WTC11 (cell line): ENCODE data around the gene HES5. TPM values are rescaled to one million over a fixed set of nuclear protein-coding genes. Genes with fewer than 3 reads are reported as not detected.

ENCODE experiments used
- ATAC-seq: fragments of 200-7000 bp; cut with Tn5 transposase; 2 replicates; pipeline ENCODE4 v1.10.0; 2021; ENCODE audit warnings: mild to moderate bottlenecking, moderate library complexity
- CTCF ChIA-PET: fragments of 300-600 bp; sonication (Branson Sonifier 250); formaldehyde crosslinking; loops from one replicate; lab custom pipeline; 2021; ENCODE audit warnings: antibody characterized with exemption; lab: Charles Lee
- POLR2A ChIA-PET: fragments of 350-600 bp; sonication (Branson Sonifier 250); formaldehyde crosslinking; loops from one replicate; lab custom pipeline; 2021; ENCODE audit warnings: antibody characterized with exemption; lab: Charles Lee
- DNase-seq: peaks from one replicate; pipeline ENCODE4 v3.0.0; 2021; ENCODE audit warnings: low spot score
- H3K27ac Mint-ChIP-seq: 2 replicates; pipeline ENCODE4 v1.8.0; 2021; ENCODE audit warnings: mixed read lengths
- H3K27me3 Mint-ChIP-seq: 2 replicates; pipeline ENCODE4 v1.8.0; 2021; ENCODE audit warnings: low read depth, mild to moderate bottlenecking, moderate library complexity, mixed read lengths
- H3K36me3 Mint-ChIP-seq: 2 replicates; pipeline ENCODE4 v1.8.0; 2021; ENCODE audit warnings: mixed read lengths
- H3K4me1 Mint-ChIP-seq: 2 replicates; pipeline ENCODE4 v1.8.0; 2022; ENCODE audit warnings: mixed read lengths
- H3K4me3 Mint-ChIP-seq: 2 replicates; pipeline ENCODE4 v1.8.0; 2021; ENCODE audit warnings: mild to moderate bottlenecking, moderate library complexity, mixed read lengths
- H3K9me3 Mint-ChIP-seq: 2 replicates; pipeline ENCODE4 v1.8.0; 2021; ENCODE audit warnings: mixed read lengths
- FOXK1 ChIP-seq: sonication (generic); formaldehyde crosslinking; IDR thresholded peaks from 2 replicates; pipeline ENCODE4 v1.8.0; 2022; ENCODE audit warnings: mild to moderate bottlenecking, moderate library complexity, missing genetic modification reagents
- GTF2I ChIP-seq: fragments of 250-450 bp; sonication (Bioruptor Pico); conservative IDR thresholded peaks from 2 replicates; pipeline ENCODE4 v1.4.0; 2021; ENCODE audit warnings: mild to moderate bottlenecking
- HMGA2 ChIP-seq: fragments of 250-450 bp; sonication (Bioruptor Pico); IDR thresholded peaks from 2 replicates; pipeline ENCODE4 v1.4.0; 2021; ENCODE audit warnings: mild to moderate bottlenecking, moderate library complexity
- IRF2 ChIP-seq: sonication (generic); formaldehyde crosslinking; IDR thresholded peaks from 2 replicates; pipeline ENCODE4 v1.8.0; 2022; ENCODE audit warnings: low read depth, missing genetic modification reagents, borderline replicate concordance
- JUN ChIP-seq: sonication (generic); formaldehyde crosslinking; IDR thresholded peaks from 2 replicates; pipeline ENCODE4 v1.8.0; 2023; ENCODE audit warnings: mild to moderate bottlenecking, missing genetic modification reagents
- MYBL2 ChIP-seq: sonication (generic); formaldehyde crosslinking; IDR thresholded peaks from 2 replicates; pipeline ENCODE4 v1.8.1; 2023; ENCODE audit warnings: mild to moderate bottlenecking, moderate library complexity, missing genetic modification reagents
- SP1 ChIP-seq: sonication (generic); formaldehyde crosslinking; conservative IDR thresholded peaks from 2 replicates; pipeline ENCODE4 v1.8.1; 2022; ENCODE audit warnings: missing genetic modification reagents
- TP53 ChIP-seq: sonication (generic); formaldehyde crosslinking; IDR thresholded peaks from 2 replicates; pipeline ENCODE4 v1.8.1; 2023; ENCODE audit warnings: mild to moderate bottlenecking, missing genetic modification reagents
- ZBTB21 ChIP-seq: sonication (generic); formaldehyde crosslinking; IDR thresholded peaks from 2 replicates; pipeline ENCODE4 v1.8.1; 2023; ENCODE audit warnings: mild to moderate bottlenecking, missing genetic modification reagents, borderline replicate concordance
- ZNF232 ChIP-seq: sonication (generic); formaldehyde crosslinking; IDR thresholded peaks from 2 replicates; pipeline ENCODE4 v1.8.0; 2022; ENCODE audit warnings: mild to moderate bottlenecking, missing genetic modification reagents
- ZNF263 ChIP-seq: sonication (generic); formaldehyde crosslinking; IDR thresholded peaks from 2 replicates; pipeline ENCODE4 v1.8.1; 2022; ENCODE audit warnings: low read depth, mild to moderate bottlenecking, moderate library complexity, missing genetic modification reagents
- ZNF317 ChIP-seq: sonication (generic); formaldehyde crosslinking; IDR thresholded peaks from 2 replicates; pipeline ENCODE4 v1.8.1; 2023; ENCODE audit warnings: low read depth, mild to moderate bottlenecking, moderate library complexity, missing genetic modification reagents, borderline replicate concordance
- ZNF416 ChIP-seq: fragments of 250-450 bp; sonication (Bioruptor Pico); IDR thresholded peaks from 2 replicates; pipeline ENCODE4 v1.9.0; 2021; ENCODE audit warnings: mild to moderate bottlenecking, inconsistent platforms
- total RNA-seq: library from RNA; stranded (reverse); gene quantifications from 3 replicates; pipeline ENCODE4 v1.2.3, GENCODE V29; 2021
- TF ChIP-seq, protein P1 (sequence below): sonication (generic); formaldehyde crosslinking; IDR thresholded peaks from 2 replicates; pipeline ENCODE4 v1.8.1; 2022; ENCODE audit warnings: low read depth, missing genetic modification reagents, borderline replicate concordance
- TF ChIP-seq, protein P2 (sequence below): fragments of 250-450 bp; sonication (Bioruptor Pico); IDR thresholded peaks from 2 replicates; pipeline ENCODE4 v2.1.2; 2022; ENCODE audit warnings: mild to moderate bottlenecking, moderate library complexity
- TF ChIP-seq, protein P3 (sequence below): sonication (generic); formaldehyde crosslinking; IDR thresholded peaks from 2 replicates; pipeline ENCODE4 v1.8.0; 2023; ENCODE audit warnings: mild to moderate bottlenecking, missing genetic modification reagents
- TF ChIP-seq, protein P4 (sequence below): sonication (generic); formaldehyde crosslinking; IDR thresholded peaks from 2 replicates; pipeline ENCODE4 v1.8.1; 2022; ENCODE audit warnings: mild to moderate bottlenecking, missing genetic modification reagents, moderate library complexity, borderline replicate concordance
- TF ChIP-seq, protein P5 (sequence below): sonication (generic); formaldehyde crosslinking; IDR thresholded peaks from 2 replicates; pipeline ENCODE4 v1.8.0; 2023; ENCODE audit warnings: missing genetic modification reagents

HES5 gene
- total RNA-seq, 1 experiment from 2014 or later = not detected

DNA sequence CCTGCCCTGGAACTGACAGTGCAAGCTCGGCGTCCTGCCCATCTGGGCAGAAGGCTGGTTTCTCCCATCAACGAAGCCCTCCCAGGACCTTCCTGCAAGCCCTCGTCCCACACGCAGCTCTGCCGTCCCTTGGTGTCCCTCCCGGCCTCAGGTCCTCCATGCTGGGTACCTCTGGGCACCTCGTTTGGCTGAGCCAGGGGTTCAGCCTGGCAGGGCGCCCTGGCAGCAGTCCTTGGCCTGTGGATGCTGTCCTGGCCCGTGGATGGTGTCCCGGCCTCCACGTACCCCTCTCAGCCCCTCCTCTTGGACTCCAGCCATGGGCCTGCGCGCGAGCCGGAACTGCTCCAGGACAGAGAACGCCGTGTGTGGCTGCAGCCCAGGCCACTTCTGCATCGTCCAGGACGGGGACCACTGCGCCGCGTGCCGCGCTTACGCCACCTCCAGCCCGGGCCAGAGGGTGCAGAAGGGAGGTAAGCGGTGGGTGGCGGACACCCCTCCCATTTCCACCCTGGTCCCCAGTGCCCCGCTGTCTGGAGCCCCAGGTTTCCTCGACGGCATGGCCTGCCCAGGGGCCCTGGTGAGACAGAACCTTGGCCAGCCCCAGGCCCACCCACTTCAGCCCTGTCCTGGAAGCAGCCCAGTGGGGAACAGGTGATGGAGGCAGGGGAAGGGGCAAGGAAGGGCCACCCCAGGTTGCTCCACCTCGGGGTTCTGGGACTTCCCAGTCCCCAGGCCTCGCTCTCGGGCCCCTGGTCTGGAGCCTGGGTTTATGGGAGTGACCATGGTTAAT lies 29.6 kb upstream of the HES5 start:
- POLR2A ChIA-PET = no interaction called here
- H3K9me3 Mint-ChIP-seq = no peaks in the 10 kb centered on the region
- TF ChIP-seq, protein P1, sequence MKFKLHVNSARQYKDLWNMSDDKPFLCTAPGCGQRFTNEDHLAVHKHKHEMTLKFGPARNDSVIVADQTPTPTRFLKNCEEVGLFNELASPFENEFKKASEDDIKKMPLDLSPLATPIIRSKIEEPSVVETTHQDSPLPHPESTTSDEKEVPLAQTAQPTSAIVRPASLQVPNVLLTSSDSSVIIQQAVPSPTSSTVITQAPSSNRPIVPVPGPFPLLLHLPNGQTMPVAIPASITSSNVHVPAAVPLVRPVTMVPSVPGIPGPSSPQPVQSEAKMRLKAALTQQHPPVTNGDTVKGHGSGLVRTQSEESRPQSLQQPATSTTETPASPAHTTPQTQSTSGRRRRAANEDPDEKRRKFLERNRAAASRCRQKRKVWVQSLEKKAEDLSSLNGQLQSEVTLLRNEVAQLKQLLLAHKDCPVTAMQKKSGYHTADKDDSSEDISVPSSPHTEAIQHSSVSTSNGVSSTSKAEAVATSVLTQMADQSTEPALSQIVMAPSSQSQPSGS (CRISPR knock-in tag) = no peak
- TF ChIP-seq, protein P2, sequence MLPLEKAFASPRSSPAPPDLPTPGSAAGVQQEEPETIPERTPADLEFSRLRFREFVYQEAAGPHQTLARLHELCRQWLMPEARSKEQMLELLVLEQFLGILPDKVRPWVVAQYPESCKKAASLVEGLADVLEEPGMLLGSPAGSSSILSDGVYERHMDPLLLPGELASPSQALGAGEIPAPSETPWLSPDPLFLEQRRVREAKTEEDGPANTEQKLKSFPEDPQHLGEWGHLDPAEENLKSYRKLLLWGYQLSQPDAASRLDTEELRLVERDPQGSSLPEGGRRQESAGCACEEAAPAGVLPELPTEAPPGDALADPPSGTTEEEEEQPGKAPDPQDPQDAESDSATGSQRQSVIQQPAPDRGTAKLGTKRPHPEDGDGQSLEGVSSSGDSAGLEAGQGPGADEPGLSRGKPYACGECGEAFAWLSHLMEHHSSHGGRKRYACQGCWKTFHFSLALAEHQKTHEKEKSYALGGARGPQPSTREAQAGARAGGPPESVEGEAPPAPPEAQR (CRISPR knock-in tag) = no peak
- TF ChIP-seq, protein P3, sequence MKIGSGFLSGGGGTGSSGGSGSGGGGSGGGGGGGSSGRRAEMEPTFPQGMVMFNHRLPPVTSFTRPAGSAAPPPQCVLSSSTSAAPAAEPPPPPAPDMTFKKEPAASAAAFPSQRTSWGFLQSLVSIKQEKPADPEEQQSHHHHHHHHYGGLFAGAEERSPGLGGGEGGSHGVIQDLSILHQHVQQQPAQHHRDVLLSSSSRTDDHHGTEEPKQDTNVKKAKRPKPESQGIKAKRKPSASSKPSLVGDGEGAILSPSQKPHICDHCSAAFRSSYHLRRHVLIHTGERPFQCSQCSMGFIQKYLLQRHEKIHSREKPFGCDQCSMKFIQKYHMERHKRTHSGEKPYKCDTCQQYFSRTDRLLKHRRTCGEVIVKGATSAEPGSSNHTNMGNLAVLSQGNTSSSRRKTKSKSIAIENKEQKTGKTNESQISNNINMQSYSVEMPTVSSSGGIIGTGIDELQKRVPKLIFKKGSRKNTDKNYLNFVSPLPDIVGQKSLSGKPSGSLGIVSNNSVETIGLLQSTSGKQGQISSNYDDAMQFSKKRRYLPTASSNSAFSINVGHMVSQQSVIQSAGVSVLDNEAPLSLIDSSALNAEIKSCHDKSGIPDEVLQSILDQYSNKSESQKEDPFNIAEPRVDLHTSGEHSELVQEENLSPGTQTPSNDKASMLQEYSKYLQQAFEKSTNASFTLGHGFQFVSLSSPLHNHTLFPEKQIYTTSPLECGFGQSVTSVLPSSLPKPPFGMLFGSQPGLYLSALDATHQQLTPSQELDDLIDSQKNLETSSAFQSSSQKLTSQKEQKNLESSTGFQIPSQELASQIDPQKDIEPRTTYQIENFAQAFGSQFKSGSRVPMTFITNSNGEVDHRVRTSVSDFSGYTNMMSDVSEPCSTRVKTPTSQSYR (CRISPR knock-in tag) = no peak
- TF ChIP-seq, protein P4, sequence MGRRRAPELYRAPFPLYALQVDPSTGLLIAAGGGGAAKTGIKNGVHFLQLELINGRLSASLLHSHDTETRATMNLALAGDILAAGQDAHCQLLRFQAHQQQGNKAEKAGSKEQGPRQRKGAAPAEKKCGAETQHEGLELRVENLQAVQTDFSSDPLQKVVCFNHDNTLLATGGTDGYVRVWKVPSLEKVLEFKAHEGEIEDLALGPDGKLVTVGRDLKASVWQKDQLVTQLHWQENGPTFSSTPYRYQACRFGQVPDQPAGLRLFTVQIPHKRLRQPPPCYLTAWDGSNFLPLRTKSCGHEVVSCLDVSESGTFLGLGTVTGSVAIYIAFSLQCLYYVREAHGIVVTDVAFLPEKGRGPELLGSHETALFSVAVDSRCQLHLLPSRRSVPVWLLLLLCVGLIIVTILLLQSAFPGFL = no peak
- TF ChIP-seq ZBTB21 (CRISPR knock-in tag) (no peak), SP1 (CRISPR knock-in tag) (no peak), ZNF263 (CRISPR knock-in tag) (no peak), TP53 (CRISPR knock-in tag) (no peak), FOXK1 (CRISPR knock-in tag) (no peak), HMGA2 (CRISPR knock-in tag) (no peak), ZNF232 (CRISPR knock-in tag) (no peak), IRF2 (CRISPR knock-in tag) (no peak), ZNF416 (CRISPR knock-in tag) (no peak), JUN (CRISPR knock-in tag) (no peak), MYBL2 (no peak)
- TF ChIP-seq, protein P5, sequence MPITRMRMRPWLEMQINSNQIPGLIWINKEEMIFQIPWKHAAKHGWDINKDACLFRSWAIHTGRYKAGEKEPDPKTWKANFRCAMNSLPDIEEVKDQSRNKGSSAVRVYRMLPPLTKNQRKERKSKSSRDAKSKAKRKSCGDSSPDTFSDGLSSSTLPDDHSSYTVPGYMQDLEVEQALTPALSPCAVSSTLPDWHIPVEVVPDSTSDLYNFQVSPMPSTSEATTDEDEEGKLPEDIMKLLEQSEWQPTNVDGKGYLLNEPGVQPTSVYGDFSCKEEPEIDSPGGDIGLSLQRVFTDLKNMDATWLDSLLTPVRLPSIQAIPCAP (CRISPR knock-in tag) = no peak
- TF ChIP-seq, all 79 proteins: peak for 0
- H3K4me1 Mint-ChIP-seq = peaks cover 4% of the 10 kb centered on the region; the same call in 1 of the 2 replicates
- H3K27ac Mint-ChIP-seq = no peak overlapping the region
- no peak for ATAC-seq
- no peaks in the 10 kb centered on the region for H3K27me3 Mint-ChIP-seq
- no peak for DNase-seq
- H3K36me3 Mint-ChIP-seq = no peaks in the 10 kb centered on the region
- H3K4me3 Mint-ChIP-seq = no peak overlapping the region
- CTCF ChIA-PET = no interaction called here

DNA sequence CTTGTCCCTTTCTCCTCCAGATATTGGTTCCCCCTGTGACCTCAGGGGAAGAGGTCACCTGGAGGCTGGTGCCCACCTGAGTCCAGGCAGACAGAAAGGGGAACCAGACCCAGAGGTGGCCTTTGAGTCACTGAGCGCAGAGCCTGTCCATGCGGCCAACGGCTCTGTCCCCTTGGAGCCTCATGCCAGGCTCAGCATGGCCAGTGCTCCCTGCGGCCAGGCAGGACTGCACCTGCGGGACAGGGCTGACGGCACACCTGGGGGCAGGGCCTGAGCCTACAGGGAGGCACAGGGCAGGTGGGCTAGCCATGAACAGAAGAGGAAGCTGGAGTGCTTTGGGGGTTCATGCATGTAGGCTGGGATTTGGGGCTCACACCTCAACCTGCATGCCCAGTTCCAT lies 28.8 kb upstream of the HES5 start:
- CTCF ChIA-PET = no interaction called here
- no peak for DNase-seq
- no peak overlapping the region for H3K27ac Mint-ChIP-seq
- peaks cover 4% of the 10 kb centered on the region; the same call in 1 of the 2 replicates for H3K4me1 Mint-ChIP-seq
- no peak for ATAC-seq
- TF ChIP-seq GTF2I (no peak), ZNF416 (CRISPR knock-in tag) (no peak), ZNF317 (CRISPR knock-in tag) (no peak), HMGA2 (CRISPR knock-in tag) (no peak)
- TF ChIP-seq, all 79 proteins: peak for 0
- Mint-ChIP-seq H3K36me3 (no peaks in the 10 kb centered on the region), H3K4me3 (no peak overlapping the region), H3K27me3 (no peaks in the 10 kb centered on the region), H3K9me3 (no peaks in the 10 kb centered on the region)
- POLR2A ChIA-PET = no interaction called here
